PC-3 (cell line): ENCODE measurements around the gene FOXI1.

Experiments
- EZH2 ChIP-seq: fragments of 300-600 bp; sonication (generic); IDR thresholded peaks from one replicate; pipeline ENCODE4 v1.6.1; 2017; ENCODE audit warnings: antibody characterized with exemption, mild to moderate bottlenecking, low read length; ENCODE audit not compliant: unreplicated experiment
- EZH2phosphoT487 ChIP-seq: fragments of 300-600 bp; sonication (generic); IDR thresholded peaks from 2 replicates; pipeline ENCODE4 v1.6.1; 2018; ENCODE audit warnings: mild to moderate bottlenecking, antibody characterized with exemption, low read length, borderline replicate concordance
- TF ChIP-seq, protein P1 (sequence below): fragments of 300-600 bp; sonication (generic); conservative IDR thresholded peaks from 2 replicates; pipeline ENCODE4 v1.5.1; 2017; ENCODE audit warnings: antibody characterized with exemption, low read depth, mild to moderate bottlenecking, low read length

DNA sequence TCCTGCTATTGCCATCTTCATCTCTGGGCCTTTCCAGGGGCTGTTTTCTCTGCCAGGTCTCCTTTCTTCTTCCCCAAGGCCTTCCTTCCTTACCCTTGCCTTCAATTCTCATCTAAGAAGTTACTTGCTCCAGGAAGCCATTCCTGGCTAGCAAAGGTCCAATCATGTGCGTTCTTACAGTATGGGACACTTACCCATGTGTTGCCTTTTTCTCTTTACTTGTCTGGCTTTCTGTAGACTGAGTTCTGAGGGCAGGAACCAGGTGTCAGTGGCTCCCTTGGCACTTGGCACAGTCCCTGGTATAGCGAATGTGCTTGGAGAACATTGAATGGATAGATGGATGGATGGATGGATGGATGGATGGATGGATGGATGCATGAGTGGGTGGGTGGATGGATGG lies 10.2 kb downstream of the FOXI1 start:
- TF ChIP-seq EZH2 (no peak), EZH2phosphoT487 (no peak)
- TF ChIP-seq, protein P1, sequence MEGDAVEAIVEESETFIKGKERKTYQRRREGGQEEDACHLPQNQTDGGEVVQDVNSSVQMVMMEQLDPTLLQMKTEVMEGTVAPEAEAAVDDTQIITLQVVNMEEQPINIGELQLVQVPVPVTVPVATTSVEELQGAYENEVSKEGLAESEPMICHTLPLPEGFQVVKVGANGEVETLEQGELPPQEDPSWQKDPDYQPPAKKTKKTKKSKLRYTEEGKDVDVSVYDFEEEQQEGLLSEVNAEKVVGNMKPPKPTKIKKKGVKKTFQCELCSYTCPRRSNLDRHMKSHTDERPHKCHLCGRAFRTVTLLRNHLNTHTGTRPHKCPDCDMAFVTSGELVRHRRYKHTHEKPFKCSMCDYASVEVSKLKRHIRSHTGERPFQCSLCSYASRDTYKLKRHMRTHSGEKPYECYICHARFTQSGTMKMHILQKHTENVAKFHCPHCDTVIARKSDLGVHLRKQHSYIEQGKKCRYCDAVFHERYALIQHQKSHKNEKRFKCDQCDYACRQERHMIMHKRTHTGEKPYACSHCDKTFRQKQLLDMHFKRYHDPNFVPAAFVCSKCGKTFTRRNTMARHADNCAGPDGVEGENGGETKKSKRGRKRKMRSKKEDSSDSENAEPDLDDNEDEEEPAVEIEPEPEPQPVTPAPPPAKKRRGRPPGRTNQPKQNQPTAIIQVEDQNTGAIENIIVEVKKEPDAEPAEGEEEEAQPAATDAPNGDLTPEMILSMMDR: no peak
